GM21717 (cell line): ENCODE results near the gene S100A13.
"Not testable (repeated sequence)": the region's sequence is repeated elsewhere in the genome, so short reads cannot be mapped to it uniquely, and the experiment has no call there.

Source experiments
- ATAC-seq: cut with Tn5 transposase; IDR thresholded peaks from one replicate; pipeline ENCODE4 v1.9.1; 2021; ENCODE audit warnings: mild to moderate bottlenecking, moderate library complexity; ENCODE audit not compliant: unreplicated experiment

The S100A13 gene

DNA sequence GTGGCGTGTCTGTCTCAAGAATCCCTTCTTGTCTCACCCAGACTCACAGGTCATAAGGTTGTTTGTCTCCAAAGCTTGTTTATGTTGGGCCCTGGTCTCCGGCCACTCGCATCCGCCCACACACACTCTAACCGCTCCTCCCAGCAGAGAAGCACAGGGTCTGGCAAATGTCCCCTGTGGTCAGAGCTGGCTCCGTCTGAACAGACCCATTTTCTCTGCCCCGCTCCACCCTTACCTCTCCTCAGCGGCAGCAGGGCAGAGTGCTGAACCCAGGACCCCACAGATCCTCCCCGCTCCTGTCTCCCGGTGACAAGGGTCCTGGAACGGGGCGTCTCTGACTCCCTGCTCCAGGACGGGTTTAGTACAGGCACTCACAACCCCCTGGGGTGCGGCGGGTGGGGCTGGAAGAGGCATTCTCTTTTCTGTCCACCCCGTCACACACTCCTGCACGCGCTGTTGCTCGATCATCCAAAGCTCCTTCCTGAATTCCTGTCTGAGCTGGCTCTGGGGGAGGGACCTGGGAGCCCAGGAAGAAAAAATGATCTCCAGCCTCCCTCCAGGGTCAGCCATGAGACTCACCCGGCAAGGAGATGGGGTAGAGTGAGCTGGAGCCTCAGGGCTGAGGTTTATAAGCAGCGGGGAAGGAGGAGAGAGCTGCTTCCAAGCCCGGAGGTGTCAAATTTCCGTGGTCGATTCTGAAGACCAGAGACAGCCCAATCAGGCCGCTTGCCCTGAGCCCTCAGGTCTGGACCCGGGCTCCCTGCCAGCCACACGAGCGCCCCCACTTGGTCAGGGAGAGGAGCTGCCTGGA is at the start of gene S100A13:
S100A13 (minus strand) TSS at position 602 of the 811 bp plus-strand sequence. CDS start 1,033 bp downstream, outside the sequence.
- ATAC-seq, result no peak

- no peak for ATAC-seq
Observed at GRCh38 chr1:153673511-153673910, 46.2 kb upstream of the S100A13 start.

GRCh38 chr1:153671628-153672353 is 44.5 kb upstream of the S100A13 start:
- peak; percentile 12 for ATAC-seq

- peak; percentile 83 for ATAC-seq
Observed at GRCh38 chr1:153670859-153671627, 43.7 kb upstream of the S100A13 start, which contains the start of gene ILF2. Gene ILF2 (minus strand): TSS chr1:153670993. CDS start chr1:153670922, 71 bp downstream.

DNA sequence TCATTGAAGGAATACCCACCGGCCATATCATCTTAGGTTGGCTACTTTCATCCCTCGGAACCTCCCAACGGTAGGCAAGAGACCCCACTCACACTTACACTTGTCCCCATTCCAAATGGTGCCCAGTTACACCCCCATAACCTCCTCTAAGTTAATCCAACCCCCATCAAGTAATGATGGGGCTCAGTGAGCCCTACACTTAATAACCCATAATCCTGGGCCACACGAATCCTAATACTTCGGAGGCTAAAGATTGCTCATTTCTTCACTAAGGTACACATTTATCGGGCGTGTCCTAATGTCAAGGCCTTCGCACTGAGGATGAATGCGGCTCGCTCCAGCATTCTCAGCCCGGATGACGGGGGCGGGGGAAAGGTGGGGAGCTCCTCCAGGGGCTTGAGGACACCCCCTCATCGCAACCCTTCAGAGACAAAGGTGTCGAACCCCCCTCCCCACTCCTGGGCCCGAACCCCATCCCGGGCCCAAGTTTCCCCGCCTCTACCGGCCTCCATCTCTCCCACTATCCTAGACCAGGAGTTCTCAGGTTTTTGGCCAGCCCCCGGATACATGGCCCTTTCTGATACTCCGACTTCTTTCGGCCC is 43.1 kb upstream of the S100A13 start:
- peak; percentile 4 for ATAC-seq

DNA sequence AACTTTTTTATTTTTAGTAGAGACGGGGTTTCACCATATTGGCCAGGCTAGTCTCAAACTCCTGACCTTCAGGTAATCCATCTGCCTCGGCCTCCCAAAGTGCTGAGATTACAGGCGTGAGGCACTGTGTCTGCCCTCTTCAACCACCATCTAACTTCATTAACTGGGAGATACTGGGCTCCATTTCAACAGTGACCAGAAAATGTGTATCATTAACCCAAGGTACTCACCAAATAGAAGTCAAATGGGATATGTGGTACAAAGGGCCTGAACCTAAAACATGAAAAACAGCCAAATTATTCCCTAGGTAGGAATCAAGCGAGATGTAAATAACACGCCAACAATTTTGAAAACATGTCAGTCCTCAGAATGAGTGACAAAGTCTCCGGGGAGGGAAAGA is 42.3 kb upstream of the S100A13 start:
- no peak for ATAC-seq

GRCh38 chr1:153668672-153669071 is 41.4 kb upstream of the S100A13 start:
- not testable (repeated sequence) for ATAC-seq

GRCh38 chr1:153667439-153667838 is 40.1 kb upstream of the S100A13 start:
- ATAC-seq, result no peak

DNA sequence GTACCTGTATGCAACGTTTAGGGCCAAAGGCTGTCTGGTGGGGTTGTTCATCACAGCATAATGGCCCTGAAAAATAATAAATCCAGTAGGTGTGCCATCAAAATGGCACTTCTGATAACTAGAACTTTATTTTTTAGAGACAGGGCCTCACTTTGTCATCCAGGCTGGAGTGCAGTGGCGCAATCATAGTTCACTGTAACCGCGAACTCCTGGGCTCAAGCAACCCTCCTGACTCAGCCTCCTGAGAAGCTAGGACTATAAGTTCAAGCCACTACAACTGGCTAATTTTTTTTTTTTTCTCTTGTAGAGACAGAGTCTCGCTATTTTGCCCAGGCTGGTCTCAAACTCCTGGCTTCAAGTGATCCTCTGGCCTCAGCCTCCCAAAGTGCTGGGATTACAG is 35.9 kb upstream of the S100A13 start:
- ATAC-seq, result no peak

- no peak for ATAC-seq
Observed at GRCh38 chr1:153662269-153662668, 35.0 kb upstream of the S100A13 start.

DNA sequence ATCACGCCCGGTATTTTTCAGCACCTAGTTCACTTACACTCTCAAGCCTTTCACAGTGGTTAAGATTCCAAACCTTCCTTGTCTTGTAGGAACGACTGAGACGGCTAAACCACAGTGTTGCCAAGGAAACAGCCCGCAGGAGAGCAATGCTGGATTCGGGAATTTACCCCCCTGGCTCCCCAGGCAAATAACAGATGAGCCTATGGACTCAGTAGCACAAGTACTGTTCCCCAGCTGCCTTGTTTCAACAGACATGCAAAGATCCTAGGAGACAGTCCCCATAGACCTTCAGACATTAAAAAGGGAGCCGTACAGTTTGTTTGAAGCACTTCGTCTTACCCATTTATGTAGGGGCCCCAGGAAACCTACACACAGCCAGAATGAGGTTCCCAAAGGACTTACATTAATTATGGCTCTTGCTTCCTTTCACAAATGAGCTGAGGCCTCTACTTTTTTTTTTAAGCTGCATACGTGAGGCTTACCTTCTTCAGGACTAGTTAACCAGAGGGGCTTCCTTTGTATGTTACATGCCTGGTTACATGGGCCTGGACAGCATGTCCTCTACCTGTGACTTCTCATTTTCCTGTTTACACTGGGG is 33.9 kb upstream of the S100A13 start:
- ATAC-seq, result no peak

DNA sequence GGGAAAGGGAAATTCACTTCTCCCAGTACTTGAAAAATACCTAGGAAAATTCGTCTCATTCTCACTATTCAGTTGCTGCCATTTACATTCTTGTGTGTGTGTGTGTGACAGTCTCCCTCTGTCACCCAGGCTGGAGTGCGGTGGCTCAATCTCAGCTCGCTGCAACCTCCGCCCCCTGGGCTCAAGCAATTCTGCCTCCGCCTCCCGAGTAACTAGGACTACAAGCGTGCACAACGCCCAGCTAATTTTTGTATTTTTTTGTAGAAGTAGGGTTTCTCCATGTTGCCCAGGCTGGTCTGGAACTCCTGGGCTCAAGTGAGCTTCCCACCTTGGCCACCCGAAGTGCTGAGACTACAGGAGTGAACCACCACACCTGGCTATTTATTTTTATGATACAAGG is 32.4 kb upstream of the S100A13 start:
- no peak for ATAC-seq

- ATAC-seq, result no peak
Observed at GRCh38 chr1:153659175-153659534, 31.9 kb upstream of the S100A13 start.

DNA sequence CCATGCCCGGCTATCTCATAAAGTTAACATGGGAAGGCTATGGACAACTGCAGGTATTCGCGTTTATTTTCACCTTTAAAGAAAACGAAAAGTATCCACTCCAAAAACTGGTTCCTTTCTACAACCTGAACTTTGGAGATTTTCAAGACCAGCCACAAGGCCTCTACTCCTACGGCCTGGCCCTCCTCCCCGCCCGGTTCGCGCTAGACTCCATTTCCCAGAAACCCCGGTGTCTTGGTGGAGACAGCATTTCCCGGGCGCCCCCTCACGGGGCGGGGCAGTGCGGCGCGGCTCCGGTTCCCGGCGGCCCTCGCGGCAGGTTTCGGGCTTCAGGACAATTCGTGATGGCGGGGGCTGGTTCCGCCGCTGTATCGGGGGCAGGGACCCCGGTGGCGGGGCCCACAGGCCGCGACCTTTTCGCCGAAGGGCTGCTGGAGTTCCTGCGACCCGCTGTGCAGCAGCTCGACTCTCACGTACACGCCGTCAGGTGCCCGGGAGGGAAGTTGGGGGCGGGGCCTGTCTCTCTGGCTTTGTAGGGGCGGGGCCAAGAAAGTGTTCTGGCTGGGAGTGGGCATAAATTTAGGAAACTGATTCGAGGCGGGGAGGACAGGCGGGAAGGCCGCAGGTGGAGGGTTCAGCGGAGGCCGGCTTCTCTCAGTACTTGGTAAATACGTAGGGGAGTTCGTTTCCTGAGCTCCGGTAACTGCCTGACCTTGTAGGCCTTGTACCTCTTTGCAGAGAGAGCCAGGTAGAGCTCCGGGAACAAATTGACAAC is 31.3 kb upstream of the S100A13 start, which contains the start of gene SNAPIN:
SNAPIN (plus strand) TSS at position 304 of the 775 bp plus-strand sequence; CDS start at position 345, 41 bp downstream.
- peak; percentile 88 for ATAC-seq

DNA sequence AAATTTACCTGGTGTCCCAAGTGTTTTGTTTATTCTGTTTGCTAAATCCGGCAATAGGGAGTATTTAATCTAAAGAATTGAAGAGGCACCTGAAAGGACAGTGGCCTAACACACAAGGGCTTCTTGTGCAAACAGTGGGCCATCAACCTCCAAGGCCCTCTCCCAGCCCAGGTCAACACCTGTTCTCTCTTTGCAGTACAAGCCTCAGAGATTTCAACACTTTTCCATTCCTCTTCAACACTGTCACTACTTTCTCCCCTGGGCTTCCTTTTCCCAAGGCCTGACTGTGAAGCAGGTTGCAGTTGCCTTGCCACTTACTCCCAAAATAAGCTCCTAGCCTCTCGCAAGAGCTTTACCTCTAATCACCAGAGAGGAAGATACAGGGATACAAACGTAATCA is 28.0 kb upstream of the S100A13 start:
- no peak for ATAC-seq

- ATAC-seq, result no peak
Observed at GRCh38 chr1:153652805-153653500, 25.6 kb upstream of the S100A13 start.

DNA sequence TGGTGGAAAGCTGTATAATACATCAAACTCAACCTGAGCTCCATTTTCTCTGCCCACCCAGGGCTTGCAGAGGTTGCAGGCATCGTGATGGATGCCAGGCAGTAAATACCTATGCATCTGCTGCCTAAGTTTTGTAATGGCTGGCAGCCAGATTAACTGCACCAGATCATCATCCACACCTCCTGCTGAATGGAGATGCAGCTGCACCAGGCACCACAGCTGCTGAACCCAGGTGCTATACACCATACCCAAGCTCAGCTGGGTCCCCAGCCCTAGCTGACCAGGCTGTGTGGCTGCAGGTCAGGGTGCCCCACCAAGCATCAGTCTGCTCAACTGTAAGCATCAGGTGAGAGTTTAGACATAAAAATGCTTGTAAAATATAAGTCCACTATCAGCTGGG is 24.5 kb upstream of the S100A13 start:
- ATAC-seq, result no peak

- ATAC-seq, result no peak
Observed at GRCh38 chr1:153649863-153650235, 22.5 kb upstream of the S100A13 start.
